BJ (cell line): ENCODE measurements around the gene MAP3K15. TPM values are rescaled to one million over a fixed set of nuclear protein-coding genes. Genes with fewer than 3 reads are reported as not detected.

Experiments used
- CTCF ChIA-PET: fragments of 350-600 bp; formaldehyde crosslinking; extraction: SDS; loops from one replicate; lab custom pipeline; 2021; ENCODE audit warnings: antibody characterized with exemption, inconsistent platforms; lab: Yijun Ruan, JAX
- POLR2A ChIA-PET: fragments of 300-600 bp; sonication (Branson Sonifier 250); formaldehyde crosslinking; extraction: SDS; loops from one replicate; lab custom pipeline; 2021; ENCODE audit warnings: antibody characterized with exemption; lab: Charles Lee
- DNase-seq: peaks from one replicate; pipeline ENCODE4 v3.0.0-alpha.2; 2011; ENCODE audit warnings: low read depth
- H3K27me3 ChIP-seq: 2 replicates; pipeline ENCODE4 v1.6.0; 2011; ENCODE audit warnings: low read length; ENCODE audit not compliant: control insufficient read depth, insufficient read depth
- H3K36me3 ChIP-seq: 2 replicates; pipeline ENCODE4 v1.5.1; 2011; ENCODE audit warnings: low read length; ENCODE audit not compliant: control insufficient read depth, insufficient read depth
- H3K4me3 ChIP-seq: 2 replicates; pipeline ENCODE4 v1.5.1; 2011; ENCODE audit warnings: low read depth, mild to moderate bottlenecking, control low read depth, low read length
- CTCF ChIP-seq: IDR thresholded peaks from 2 replicates; pipeline ENCODE4 v1.5.1; 2011; ENCODE audit warnings: low read depth, mild to moderate bottlenecking, control low read depth, inconsistent platforms, low read length, moderate library complexity; ENCODE audit not compliant: insufficient read depth
- polyA plus RNA-seq: library from polyadenylated mRNA; depleted of rRNA; stranded (reverse); fragments of >200 nt; gene quantifications from 2 replicates; pipeline ENCODE4 v1.2.3, GENCODE V29; 2011

MAP3K15 gene
- polyA plus RNA-seq, 1 experiment, result 0.04 TPM

GRCh38 chrX:19410259-19410658 is 105.0 kb downstream of the MAP3K15 start:
- no peak overlapping the region for H3K4me3 ChIP-seq
- no peaks in the 10 kb centered on the region for H3K27me3 ChIP-seq
- H3K36me3 ChIP-seq, result no peaks in the 10 kb centered on the region
- ChIA-PET POLR2A (no interaction called here), CTCF (no interaction called here)
- DNase-seq, result no peak
- no peak for TF ChIP-seq CTCF

- POLR2A ChIA-PET, result no interaction called here
- Histone ChIP-seq H3K4me3 (no peak overlapping the region), H3K36me3 (no peaks in the 10 kb centered on the region), H3K27me3 (no peaks in the 10 kb centered on the region)
- CTCF ChIA-PET, result no interaction called here
- no peak for DNase-seq
- no peak for TF ChIP-seq CTCF
Measured at GRCh38 chrX:19403696-19404095, 111.6 kb downstream of the MAP3K15 start.

GRCh38 chrX:19392703-19393102 is 122.6 kb downstream of the MAP3K15 start:
- H3K27me3 ChIP-seq, result no peaks in the 10 kb centered on the region
- H3K4me3 ChIP-seq, result no peak overlapping the region
- ChIA-PET POLR2A (no interaction called here), CTCF (interaction anchor here (2.2 kb wide), 1 partner anchor 10 kb away, joined by 7 read pairs; no protein-coding TSS in a partner anchor)
- no peak for DNase-seq
- H3K36me3 ChIP-seq, result no peaks in the 10 kb centered on the region
- no peak for TF ChIP-seq CTCF

- DNase-seq, result no peak
- no peak for TF ChIP-seq CTCF
- Histone ChIP-seq H3K27me3 (no peaks in the 10 kb centered on the region), H3K36me3 (no peaks in the 10 kb centered on the region), H3K4me3 (no peak overlapping the region)
- ChIA-PET CTCF (interaction anchor here (2.2 kb wide), 1 partner anchor 10 kb away, joined by 7 read pairs; no protein-coding TSS in a partner anchor), POLR2A (no interaction called here)
Measured at GRCh38 chrX:19392078-19392477, 123.2 kb downstream of the MAP3K15 start.

- TF ChIP-seq CTCF, result no peak
- ChIA-PET POLR2A (no interaction called here), CTCF (no interaction called here)
- no peaks in the 10 kb centered on the region for H3K36me3 ChIP-seq
- H3K4me3 ChIP-seq, result no peak overlapping the region
- no peaks in the 10 kb centered on the region for H3K27me3 ChIP-seq
- DNase-seq, result no peak
Measured at GRCh38 chrX:19389227-19389845, 126.0 kb downstream of the MAP3K15 start.
